Suprapubic skin (tissue), 3 donors: ENCODE data around the gene MPDU1.

ENCODE experiments used
- POLR2A ChIP-seq, 2 donors: fragments of 450-650 bp; IDR thresholded peaks; one replicate each; pipeline ENCODE4 v1.6.1; 2017; ENCODE audit warnings: antibody characterized with exemption in 2 of 2, mild to moderate bottlenecking in 2 of 2, moderate library complexity in 2 of 2
- TF ChIP-seq, protein P1 (sequence below), 2 donors: fragments of 200-600 bp in 1 of 2; fragments of 450-650 bp in 1 of 2; sonication (generic) in 1 of 2; IDR thresholded peaks; one replicate each; pipeline ENCODE4 v1.5.1; 2016 to 2019; ENCODE audit warnings: antibody characterized with exemption in 2 of 2, mild to moderate bottlenecking in 1 of 2, moderate library complexity in 1 of 2

- TF ChIP-seq POLR2A (IDR thresholded peaks at IDR 0.05): no peak
- TF ChIP-seq, protein P1, sequence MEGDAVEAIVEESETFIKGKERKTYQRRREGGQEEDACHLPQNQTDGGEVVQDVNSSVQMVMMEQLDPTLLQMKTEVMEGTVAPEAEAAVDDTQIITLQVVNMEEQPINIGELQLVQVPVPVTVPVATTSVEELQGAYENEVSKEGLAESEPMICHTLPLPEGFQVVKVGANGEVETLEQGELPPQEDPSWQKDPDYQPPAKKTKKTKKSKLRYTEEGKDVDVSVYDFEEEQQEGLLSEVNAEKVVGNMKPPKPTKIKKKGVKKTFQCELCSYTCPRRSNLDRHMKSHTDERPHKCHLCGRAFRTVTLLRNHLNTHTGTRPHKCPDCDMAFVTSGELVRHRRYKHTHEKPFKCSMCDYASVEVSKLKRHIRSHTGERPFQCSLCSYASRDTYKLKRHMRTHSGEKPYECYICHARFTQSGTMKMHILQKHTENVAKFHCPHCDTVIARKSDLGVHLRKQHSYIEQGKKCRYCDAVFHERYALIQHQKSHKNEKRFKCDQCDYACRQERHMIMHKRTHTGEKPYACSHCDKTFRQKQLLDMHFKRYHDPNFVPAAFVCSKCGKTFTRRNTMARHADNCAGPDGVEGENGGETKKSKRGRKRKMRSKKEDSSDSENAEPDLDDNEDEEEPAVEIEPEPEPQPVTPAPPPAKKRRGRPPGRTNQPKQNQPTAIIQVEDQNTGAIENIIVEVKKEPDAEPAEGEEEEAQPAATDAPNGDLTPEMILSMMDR (IDR thresholded peaks at IDR 0.05): no peak
These were observed 42.7 kb downstream of the MPDU1 start for GRCh38 chr17:7626307-7626706.
